PC-3 (cell line): ENCODE data around the gene KLHL30.

ENCODE experiments used
- CTCF ChIP-seq: fragments of 300-600 bp; sonication (generic); conservative IDR thresholded peaks from 2 replicates; pipeline ENCODE4 v1.5.1; 2017; ENCODE audit warnings: antibody characterized with exemption, low read depth, mild to moderate bottlenecking, low read length
- EZH2 ChIP-seq: fragments of 300-600 bp; sonication (generic); IDR thresholded peaks from one replicate; pipeline ENCODE4 v1.6.1; 2017; ENCODE audit warnings: antibody characterized with exemption, mild to moderate bottlenecking, low read length; ENCODE audit not compliant: unreplicated experiment

- TF ChIP-seq CTCF (no peak), EZH2 (no peak)
Measured at GRCh38 chr2:238137885-238138284, 583 bp upstream of the KLHL30 start.
